ENCODE results near the gene SLAMF8. TPM values are rescaled to one million over a fixed set of nuclear protein-coding genes. Genes with fewer than 3 reads are reported as not detected.

Gene SLAMF8
- total RNA-seq (under 1 TPM in 1 of 2 donors, not detected in 1; 0.44 TPM), total RNA-seq (0 reads per million in 2 donors)

- Mint-ChIP-seq H3K36me3 (ENCODE audit: low read depth) (no peaks in the 10 kb centered on the region), H3K27ac (peak within 1 kb of the TSS; percentile 65), H3K4me3 (peak within 1 kb of the TSS; percentile 57), H3K4me1 (peaks cover 46% of the 10 kb centered on the region), H3K27me3 (peaks cover 9% of the 10 kb centered on the region)
- ATAC-seq (peak; percentile 70), DNase-seq (no peak)
- H3K9me3 ChIP-seq (ENCODE audit: control insufficient read depth, low read length, poor library complexity, severe bottlenecking), result no peaks in the 10 kb centered on the region
Measured at GRCh38 chr1:159826441-159827101, at the start of gene SLAMF8. Gene SLAMF8, plus strand, starts transcription at chr1:159826873. Its CDS starts 26 bp downstream, at chr1:159826899.

GRCh38 chr1:159778266-159778665, 48.4 kb upstream of the SLAMF8 start:
- no peaks in the 10 kb centered on the region for H3K36me3 Mint-ChIP-seq (ENCODE audit: low read depth)
- DNase-seq, result no peak
- no peaks in the 10 kb centered on the region for H3K9me3 ChIP-seq (ENCODE audit: control insufficient read depth, low read length, poor library complexity, severe bottlenecking)
- H3K27me3 Mint-ChIP-seq, result peaks cover under 1% of the 10 kb centered on the region
- no peak overlapping the region for H3K27ac Mint-ChIP-seq
- H3K4me1 Mint-ChIP-seq, result peaks cover 20% of the 10 kb centered on the region
- peak overlapping the region; percentile 71 for H3K4me3 Mint-ChIP-seq
- no peak for ATAC-seq

- Mint-ChIP-seq H3K27ac (peak overlapping the region; percentile 54), H3K4me3 (peak overlapping the region; percentile 71), H3K27me3 (no peaks in the 10 kb centered on the region), H3K4me1 (peaks cover 28% of the 10 kb centered on the region), H3K36me3 (ENCODE audit: low read depth) (no peaks in the 10 kb centered on the region)
- no peaks in the 10 kb centered on the region for H3K9me3 ChIP-seq (ENCODE audit: control insufficient read depth, low read length, poor library complexity, severe bottlenecking)
- ATAC-seq (no peak), DNase-seq (no peak)
Measured at GRCh38 chr1:159779403-159779851, 47.2 kb upstream of the SLAMF8 start.

GRCh38 chr1:159780583-159781582, 45.8 kb upstream of the SLAMF8 start, which contains the start of gene DUSP23:
Gene DUSP23, plus strand, starts transcription at chr1:159780962. Its CDS starts 139 bp downstream, at chr1:159781101.
- H3K4me3 Mint-ChIP-seq, result peak within 1 kb of the TSS; percentile 89
- DNase-seq (peak; percentile 95 to 97 (median 96)), ATAC-seq (peak; percentile 97)
- no peaks in the 10 kb centered on the region for H3K27me3 Mint-ChIP-seq
- H3K27ac Mint-ChIP-seq, result peak within 1 kb of the TSS; percentile 54
- H3K4me1 Mint-ChIP-seq, result peaks cover 34% of the 10 kb centered on the region
- H3K36me3 Mint-ChIP-seq (ENCODE audit: low read depth), result no peaks in the 10 kb centered on the region
- H3K9me3 ChIP-seq (ENCODE audit: control insufficient read depth, low read length, poor library complexity, severe bottlenecking), result no peaks in the 10 kb centered on the region

- peak overlapping the region; percentile 89 for H3K4me3 Mint-ChIP-seq
- H3K27ac Mint-ChIP-seq, result no peak overlapping the region
- no peaks in the 10 kb centered on the region for H3K9me3 ChIP-seq (ENCODE audit: control insufficient read depth, low read length, poor library complexity, severe bottlenecking)
- peaks cover 34% of the 10 kb centered on the region for H3K4me1 Mint-ChIP-seq
- no peaks in the 10 kb centered on the region for H3K27me3 Mint-ChIP-seq
- no peak for DNase-seq
- no peak for ATAC-seq
- H3K36me3 Mint-ChIP-seq (ENCODE audit: low read depth), result no peaks in the 10 kb centered on the region
Measured at GRCh38 chr1:159781992-159782391, 44.7 kb upstream of the SLAMF8 start.

- Mint-ChIP-seq H3K27ac (no peak overlapping the region), H3K4me3 (no peak overlapping the region), H3K27me3 (no peaks in the 10 kb centered on the region), H3K36me3 (ENCODE audit: low read depth) (no peaks in the 10 kb centered on the region), H3K4me1 (peaks cover 31% of the 10 kb centered on the region)
- ATAC-seq, result no peak
- H3K9me3 ChIP-seq (ENCODE audit: control insufficient read depth, low read length, poor library complexity, severe bottlenecking), result no peaks in the 10 kb centered on the region
- DNase-seq, result no peak
Measured at GRCh38 chr1:159783724-159784123, 42.9 kb upstream of the SLAMF8 start.

- peaks cover 2% of the 10 kb centered on the region for H3K36me3 Mint-ChIP-seq (ENCODE audit: low read depth)
- H3K27ac Mint-ChIP-seq, result no peak overlapping the region
- H3K4me3 Mint-ChIP-seq, result no peak overlapping the region
- no peak for ATAC-seq
- no peaks in the 10 kb centered on the region for H3K9me3 ChIP-seq (ENCODE audit: control insufficient read depth, low read length, poor library complexity, severe bottlenecking)
- peaks cover 20% of the 10 kb centered on the region for H3K4me1 Mint-ChIP-seq
- no peak for DNase-seq
- H3K27me3 Mint-ChIP-seq, result peaks cover 22% of the 10 kb centered on the region
Measured at GRCh38 chr1:159786465-159786864, 40.2 kb upstream of the SLAMF8 start.

GRCh38 chr1:159786966-159787365, 39.7 kb upstream of the SLAMF8 start:
- peaks cover 17% of the 10 kb centered on the region for H3K4me1 Mint-ChIP-seq
- peaks cover 27% of the 10 kb centered on the region for H3K27me3 Mint-ChIP-seq
- ATAC-seq (no peak), DNase-seq (no peak)
- H3K4me3 Mint-ChIP-seq, result no peak overlapping the region
- H3K9me3 ChIP-seq (ENCODE audit: control insufficient read depth, low read length, poor library complexity, severe bottlenecking), result no peaks in the 10 kb centered on the region
- H3K27ac Mint-ChIP-seq, result no peak overlapping the region
- H3K36me3 Mint-ChIP-seq (ENCODE audit: low read depth), result peaks cover 2% of the 10 kb centered on the region

- H3K4me3 Mint-ChIP-seq, result no peak overlapping the region
- H3K27ac Mint-ChIP-seq, result no peak overlapping the region
- H3K9me3 ChIP-seq (ENCODE audit: control insufficient read depth, low read length, poor library complexity, severe bottlenecking), result no peaks in the 10 kb centered on the region
- peaks cover 33% of the 10 kb centered on the region for H3K27me3 Mint-ChIP-seq
- DNase-seq (no peak), ATAC-seq (peak; percentile 48)
- H3K36me3 Mint-ChIP-seq (ENCODE audit: low read depth), result peaks cover 2% of the 10 kb centered on the region
- H3K4me1 Mint-ChIP-seq, result peaks cover 5% of the 10 kb centered on the region
Measured at GRCh38 chr1:159790237-159790917, 36.3 kb upstream of the SLAMF8 start.

- ATAC-seq, result no peak
- H3K36me3 Mint-ChIP-seq (ENCODE audit: low read depth), result peaks cover 2% of the 10 kb centered on the region
- no peak overlapping the region for H3K4me3 Mint-ChIP-seq
- H3K27me3 Mint-ChIP-seq, result peaks cover 33% of the 10 kb centered on the region
- DNase-seq, result no peak
- H3K4me1 Mint-ChIP-seq, result peaks cover 2% of the 10 kb centered on the region
- no peak overlapping the region for H3K27ac Mint-ChIP-seq
- no peaks in the 10 kb centered on the region for H3K9me3 ChIP-seq (ENCODE audit: control insufficient read depth, low read length, poor library complexity, severe bottlenecking)
Measured at GRCh38 chr1:159791031-159791430, 35.6 kb upstream of the SLAMF8 start.

- peaks cover 33% of the 10 kb centered on the region for H3K27me3 Mint-ChIP-seq
- H3K4me1 Mint-ChIP-seq, result peaks cover 2% of the 10 kb centered on the region
- no peak for ATAC-seq
- H3K4me3 Mint-ChIP-seq, result no peak overlapping the region
- no peak for DNase-seq
- no peak overlapping the region for H3K27ac Mint-ChIP-seq
- H3K9me3 ChIP-seq (ENCODE audit: control insufficient read depth, low read length, poor library complexity, severe bottlenecking), result no peaks in the 10 kb centered on the region
- H3K36me3 Mint-ChIP-seq (ENCODE audit: low read depth), result peaks cover 2% of the 10 kb centered on the region
Measured at GRCh38 chr1:159791461-159791860, 35.2 kb upstream of the SLAMF8 start.

GRCh38 chr1:159795534-159795933, 31.1 kb upstream of the SLAMF8 start:
- no peaks in the 10 kb centered on the region for H3K9me3 ChIP-seq (ENCODE audit: control insufficient read depth, low read length, poor library complexity, severe bottlenecking)
- no peak for ATAC-seq
- H3K4me3 Mint-ChIP-seq, result no peak overlapping the region
- H3K27ac Mint-ChIP-seq, result no peak overlapping the region
- H3K4me1 Mint-ChIP-seq, result peaks cover 8% of the 10 kb centered on the region
- H3K36me3 Mint-ChIP-seq (ENCODE audit: low read depth), result peaks cover 2% of the 10 kb centered on the region
- no peak for DNase-seq
- H3K27me3 Mint-ChIP-seq, result peaks cover 20% of the 10 kb centered on the region

- H3K4me1 Mint-ChIP-seq, result peaks cover 10% of the 10 kb centered on the region
- no peak overlapping the region for H3K4me3 Mint-ChIP-seq
- H3K27me3 Mint-ChIP-seq, result peaks cover 18% of the 10 kb centered on the region
- peak in 1 of 3 donors; percentile 18 for DNase-seq
- no peak overlapping the region for H3K27ac Mint-ChIP-seq
- peak; percentile 64 for ATAC-seq
- H3K9me3 ChIP-seq (ENCODE audit: control insufficient read depth, low read length, poor library complexity, severe bottlenecking), result no peaks in the 10 kb centered on the region
- H3K36me3 Mint-ChIP-seq (ENCODE audit: low read depth), result no peaks in the 10 kb centered on the region
Measured at GRCh38 chr1:159798893-159799292, 27.8 kb upstream of the SLAMF8 start.
